SK-N-SH treated with all-trans-retinoic acid at 6 μM for 48 hours (cell line): ENCODE data around the gene PAXIP1.

Experiments used
- TOX ChIP-seq: fragments of 250-450 bp; sonication (Bioruptor Pico); IDR thresholded peaks from 2 replicates; pipeline ENCODE4 v1.8.0; 2021; ENCODE audit warnings: mild to moderate bottlenecking, moderate library complexity, borderline replicate concordance
- TF ChIP-seq, protein P1 (sequence below): fragments of 250-450 bp; sonication (Bioruptor Pico); IDR thresholded peaks from 2 replicates; pipeline ENCODE4 v1.5.0; 2020; ENCODE audit warnings: mild to moderate bottlenecking, moderate library complexity

DNA sequence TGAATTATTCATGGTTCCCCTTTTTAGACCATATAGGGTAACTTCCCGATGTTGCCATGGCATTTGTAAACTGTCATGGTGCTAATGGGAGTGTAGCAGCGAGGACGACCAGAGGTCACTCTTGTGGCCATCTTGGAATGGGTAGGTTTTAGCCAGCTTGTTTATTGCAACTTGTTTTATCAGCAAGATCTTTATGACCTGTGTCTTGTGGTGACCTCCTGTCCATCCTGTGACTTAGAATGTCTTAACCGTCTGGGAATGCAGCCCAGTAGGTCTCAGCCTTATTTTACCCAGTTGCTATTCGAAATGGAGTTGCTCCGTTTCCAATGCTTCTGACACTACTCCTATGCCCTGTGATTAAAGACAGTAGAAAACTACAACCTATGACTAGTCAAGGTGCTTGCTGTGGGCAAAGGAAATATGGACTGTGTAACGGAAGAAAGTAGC lies 18.8 kb upstream of the PAXIP1 start:
- TF ChIP-seq, protein P1, sequence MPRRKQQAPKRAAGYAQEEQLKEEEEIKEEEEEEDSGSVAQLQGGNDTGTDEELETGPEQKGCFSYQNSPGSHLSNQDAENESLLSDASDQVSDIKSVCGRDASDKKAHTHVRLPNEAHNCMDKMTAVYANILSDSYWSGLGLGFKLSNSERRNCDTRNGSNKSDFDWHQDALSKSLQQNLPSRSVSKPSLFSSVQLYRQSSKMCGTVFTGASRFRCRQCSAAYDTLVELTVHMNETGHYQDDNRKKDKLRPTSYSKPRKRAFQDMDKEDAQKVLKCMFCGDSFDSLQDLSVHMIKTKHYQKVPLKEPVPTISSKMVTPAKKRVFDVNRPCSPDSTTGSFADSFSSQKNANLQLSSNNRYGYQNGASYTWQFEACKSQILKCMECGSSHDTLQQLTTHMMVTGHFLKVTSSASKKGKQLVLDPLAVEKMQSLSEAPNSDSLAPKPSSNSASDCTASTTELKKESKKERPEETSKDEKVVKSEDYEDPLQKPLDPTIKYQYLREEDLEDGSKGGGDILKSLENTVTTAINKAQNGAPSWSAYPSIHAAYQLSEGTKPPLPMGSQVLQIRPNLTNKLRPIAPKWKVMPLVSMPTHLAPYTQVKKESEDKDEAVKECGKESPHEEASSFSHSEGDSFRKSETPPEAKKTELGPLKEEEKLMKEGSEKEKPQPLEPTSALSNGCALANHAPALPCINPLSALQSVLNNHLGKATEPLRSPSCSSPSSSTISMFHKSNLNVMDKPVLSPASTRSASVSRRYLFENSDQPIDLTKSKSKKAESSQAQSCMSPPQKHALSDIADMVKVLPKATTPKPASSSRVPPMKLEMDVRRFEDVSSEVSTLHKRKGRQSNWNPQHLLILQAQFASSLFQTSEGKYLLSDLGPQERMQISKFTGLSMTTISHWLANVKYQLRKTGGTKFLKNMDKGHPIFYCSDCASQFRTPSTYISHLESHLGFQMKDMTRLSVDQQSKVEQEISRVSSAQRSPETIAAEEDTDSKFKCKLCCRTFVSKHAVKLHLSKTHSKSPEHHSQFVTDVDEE (CRISPR knock-in tag): no peak
- no peak for TF ChIP-seq TOX (CRISPR knock-in tag)
